Measurements from ENCODE around the gene RNF32.
A peak's percentile ranks its signal among the peaks of the same experiment; 100 is the strongest.

The RNF32 gene

DNA sequence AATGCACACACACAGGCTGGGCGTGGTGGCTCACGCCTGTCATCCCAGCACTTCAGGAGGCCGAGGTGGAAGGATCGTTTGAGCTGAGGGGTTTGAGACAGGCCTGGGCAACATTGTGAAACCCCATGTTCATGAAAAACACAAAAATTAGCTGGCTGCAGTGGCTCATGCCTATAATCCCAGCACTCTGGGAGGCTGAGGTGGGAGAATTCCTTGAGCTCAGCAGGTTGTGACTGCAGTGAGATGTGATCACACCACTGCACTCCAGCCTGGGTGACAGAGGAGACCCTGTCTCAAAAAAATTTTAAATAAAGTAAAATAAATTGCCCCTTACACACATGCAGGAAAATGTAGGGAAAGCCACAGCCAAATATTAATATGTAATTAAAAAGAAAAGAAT lies 44.1 kb downstream of the RNF32 start:
- no peak for ATAC-seq
- TF ChIP-seq ESRRG (CRISPR knock-in tag; IDR thresholded peaks at IDR 0.05) (no peak), ARNTL (CRISPR knock-in tag; IDR thresholded peaks at IDR 0.05; ENCODE audit: borderline replicate concordance, low read depth) (no peak), RARB (CRISPR knock-in tag; IDR thresholded peaks at IDR 0.05) (no peak), ZNF70 (CRISPR knock-in tag; IDR thresholded peaks at IDR 0.05) (no peak), ISL1 (CRISPR knock-in tag; IDR thresholded peaks at IDR 0.05) (no peak)
- TF ChIP-seq, protein P1, sequence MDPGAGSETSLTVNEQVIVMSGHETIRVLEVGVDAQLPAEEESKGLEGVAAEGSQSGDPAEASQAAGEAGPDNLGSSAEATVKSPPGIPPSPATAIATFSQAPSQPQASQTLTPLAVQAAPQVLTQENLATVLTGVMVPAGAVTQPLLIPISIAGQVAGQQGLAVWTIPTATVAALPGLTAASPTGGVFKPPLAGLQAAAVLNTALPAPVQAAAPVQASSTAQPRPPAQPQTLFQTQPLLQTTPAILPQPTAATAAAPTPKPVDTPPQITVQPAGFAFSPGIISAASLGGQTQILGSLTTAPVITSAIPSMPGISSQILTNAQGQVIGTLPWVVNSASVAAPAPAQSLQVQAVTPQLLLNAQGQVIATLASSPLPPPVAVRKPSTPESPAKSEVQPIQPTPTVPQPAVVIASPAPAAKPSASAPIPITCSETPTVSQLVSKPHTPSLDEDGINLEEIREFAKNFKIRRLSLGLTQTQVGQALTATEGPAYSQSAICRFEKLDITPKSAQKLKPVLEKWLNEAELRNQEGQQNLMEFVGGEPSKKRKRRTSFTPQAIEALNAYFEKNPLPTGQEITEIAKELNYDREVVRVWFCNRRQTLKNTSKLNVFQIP (CRISPR knock-in tag; IDR thresholded peaks at IDR 0.05; ENCODE audit: borderline replicate concordance, low read depth) = no peak

DNA sequence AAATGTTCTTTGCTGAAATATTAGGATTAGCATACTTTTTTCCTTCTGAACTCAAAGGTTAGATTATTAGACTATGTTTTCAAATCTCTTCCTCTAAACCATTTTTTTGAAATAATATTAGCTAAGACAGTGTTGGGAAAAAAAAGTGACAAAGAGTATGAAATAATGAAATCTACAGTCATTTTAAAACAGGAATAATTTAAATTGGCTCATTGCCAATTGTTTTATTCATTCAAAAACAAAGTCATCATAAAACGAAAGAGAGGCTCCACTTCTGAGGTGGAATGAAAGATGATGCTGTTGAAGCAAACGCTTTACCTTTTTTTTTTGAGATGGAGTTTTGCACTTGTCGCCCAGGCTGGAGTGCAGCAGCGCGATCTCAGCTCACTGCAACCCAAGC lies 51.2 kb downstream of the RNF32 start:
- no peak for ATAC-seq
- TF ChIP-seq TCF4 (CRISPR knock-in tag; IDR thresholded peaks at IDR 0.05; ENCODE audit: borderline replicate concordance) = no peak
- TF ChIP-seq BACH2 (CRISPR knock-in tag; IDR thresholded peaks at IDR 0.05; ENCODE audit: borderline replicate concordance) = no peak
- TF ChIP-seq, protein P2, sequence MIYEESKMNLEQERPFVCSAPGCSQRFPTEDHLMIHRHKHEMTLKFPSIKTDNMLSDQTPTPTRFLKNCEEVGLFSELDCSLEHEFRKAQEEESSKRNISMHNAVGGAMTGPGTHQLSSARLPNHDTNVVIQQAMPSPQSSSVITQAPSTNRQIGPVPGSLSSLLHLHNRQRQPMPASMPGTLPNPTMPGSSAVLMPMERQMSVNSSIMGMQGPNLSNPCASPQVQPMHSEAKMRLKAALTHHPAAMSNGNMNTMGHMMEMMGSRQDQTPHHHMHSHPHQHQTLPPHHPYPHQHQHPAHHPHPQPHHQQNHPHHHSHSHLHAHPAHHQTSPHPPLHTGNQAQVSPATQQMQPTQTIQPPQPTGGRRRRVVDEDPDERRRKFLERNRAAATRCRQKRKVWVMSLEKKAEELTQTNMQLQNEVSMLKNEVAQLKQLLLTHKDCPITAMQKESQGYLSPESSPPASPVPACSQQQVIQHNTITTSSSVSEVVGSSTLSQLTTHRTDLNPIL (CRISPR knock-in tag; IDR thresholded peaks at IDR 0.05; ENCODE audit: low read depth) = no peak
- no peak for TF ChIP-seq ARNTL (CRISPR knock-in tag; IDR thresholded peaks at IDR 0.05; ENCODE audit: borderline replicate concordance, low read depth)
- TF ChIP-seq PPARA (CRISPR knock-in tag; IDR thresholded peaks at IDR 0.05; ENCODE audit: borderline replicate concordance) = no peak
- no peak for TF ChIP-seq TSHZ2 (CRISPR knock-in tag; IDR thresholded peaks at IDR 0.05)
- TF ChIP-seq ZNF8 (CRISPR knock-in tag; IDR thresholded peaks at IDR 0.05) = no peak
- no peak for TF ChIP-seq ZNF565 (CRISPR knock-in tag; conservative IDR thresholded peaks at IDR 0.05; ENCODE audit: low read depth)
- TF ChIP-seq GLIS3 (CRISPR knock-in tag; IDR thresholded peaks at IDR 0.05) = no peak
- no peak for TF ChIP-seq CSRNP3 (CRISPR knock-in tag; IDR thresholded peaks at IDR 0.05)
- no peak for TF ChIP-seq ZFP30 (CRISPR knock-in tag; IDR thresholded peaks at IDR 0.05)
- TF ChIP-seq, protein P1 (CRISPR knock-in tag; IDR thresholded peaks at IDR 0.05; ENCODE audit: borderline replicate concordance, low read depth) = no peak
- no peak for TF ChIP-seq ESRRG (CRISPR knock-in tag; IDR thresholded peaks at IDR 0.05)
- no peak for TF ChIP-seq ZFP3 (CRISPR knock-in tag; IDR thresholded peaks at IDR 0.05)
- no peak for TF ChIP-seq ISL1 (CRISPR knock-in tag; IDR thresholded peaks at IDR 0.05)
- TF ChIP-seq SNAI2 (CRISPR knock-in tag; IDR thresholded peaks at IDR 0.05) = no peak
- no peak for TF ChIP-seq TOX (CRISPR knock-in tag; IDR thresholded peaks at IDR 0.05; ENCODE audit: borderline replicate concordance)
- TF ChIP-seq ZC3H10 (CRISPR knock-in tag; IDR thresholded peaks at IDR 0.05) = no peak

DNA sequence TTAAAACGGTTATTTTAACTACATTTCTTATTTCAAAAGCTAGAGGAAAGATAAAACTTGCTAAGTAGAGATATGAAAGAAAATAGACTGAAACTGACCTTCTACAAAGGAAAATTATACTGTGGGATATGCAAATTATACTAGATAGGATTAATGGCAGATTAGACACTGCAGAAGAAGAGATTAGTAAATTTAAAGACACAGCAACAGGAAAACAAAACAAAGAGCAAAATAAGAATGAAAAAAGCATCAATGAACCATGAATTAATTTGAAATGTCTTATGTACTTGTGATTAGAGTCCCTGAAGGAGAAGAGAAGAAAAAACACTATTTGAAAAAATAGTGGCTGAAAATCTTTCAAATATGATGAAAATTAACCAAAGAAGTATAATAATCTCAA lies 52.3 kb downstream of the RNF32 start:
- TF ChIP-seq PATZ1 (CRISPR knock-in tag; IDR thresholded peaks at IDR 0.05; ENCODE audit: borderline replicate concordance) (no peak), ZNF70 (CRISPR knock-in tag; IDR thresholded peaks at IDR 0.05) (no peak), ZFP30 (CRISPR knock-in tag; IDR thresholded peaks at IDR 0.05) (peak; percentile 92), CSDC2 (CRISPR knock-in tag; IDR thresholded peaks at IDR 0.05) (no peak)
- no peak for ATAC-seq
